Astrocyte (in vitro differentiated cells and primary cell): ENCODE measurements around the gene MMAB. TPM values are rescaled to one million over a fixed set of nuclear protein-coding genes. Genes with fewer than 3 reads are reported as not detected.

Experiments
- DNase-seq: peaks from one replicate; pipeline ENCODE4 v3.0.0-alpha.2; 2010; ENCODE audit warnings: low read depth
- FAIRE-seq: peaks from 2 replicates; lab custom pipeline; 2011; peaks lifted over from hg19 to GRCh38; lab: Jason Lieb, UNC
- H2AFZ ChIP-seq: 2 replicates; pipeline ENCODE4 v1.6.0; 2012; ENCODE audit warnings: low read depth, low read length, inconsistent platforms
- H3K27ac ChIP-seq: 2 replicates; pipeline ENCODE4 v1.5.1; 2011; ENCODE audit warnings: low read depth, low read length, inconsistent platforms
- H3K27me3 ChIP-seq: 2 replicates; pipeline ENCODE4 v1.6.0; 2011; ENCODE audit warnings: low read length, inconsistent platforms; ENCODE audit not compliant: insufficient read depth
- H3K36me3 ChIP-seq: 2 replicates; pipeline ENCODE4 v1.5.1; 2011; ENCODE audit warnings: low read length, inconsistent platforms; ENCODE audit not compliant: insufficient read depth
- H3K4me1 ChIP-seq: 2 replicates; pipeline ENCODE4 v1.5.1; 2011; ENCODE audit warnings: low read length, inconsistent platforms; ENCODE audit not compliant: insufficient read depth
- H3K4me2 ChIP-seq: 2 replicates; pipeline ENCODE4 v1.6.0; 2012; ENCODE audit warnings: low read length, inconsistent platforms
- H3K4me3 ChIP-seq: 2 replicates; pipeline ENCODE4 v1.5.1; 2011; ENCODE audit warnings: low read depth, mild to moderate bottlenecking, low read length, inconsistent platforms; ENCODE audit not compliant: insufficient read depth
- H3K79me2 ChIP-seq: 2 replicates; pipeline ENCODE4 v1.6.0; 2012; ENCODE audit warnings: mild to moderate bottlenecking, low read length, inconsistent platforms; ENCODE audit not compliant: insufficient read depth
- H3K9ac ChIP-seq: 2 replicates; pipeline ENCODE4 v1.6.0; 2012; ENCODE audit warnings: mild to moderate bottlenecking, low read length, inconsistent platforms
- H3K9me3 ChIP-seq: 2 replicates; pipeline ENCODE4 v1.5.1; 2012; ENCODE audit warnings: low read depth, mild to moderate bottlenecking, low read length, inconsistent platforms; ENCODE audit not compliant: insufficient read depth
- H4K20me1 ChIP-seq: 2 replicates; pipeline ENCODE4 v1.6.0; 2012; ENCODE audit warnings: low read length, inconsistent platforms; ENCODE audit not compliant: insufficient read depth
- H3K27ac Mint-ChIP-seq: one replicate; pipeline ENCODE4 v1.8.0; 2021; ENCODE audit warnings: mild to moderate bottlenecking, mixed read lengths; ENCODE audit not compliant: unreplicated experiment
- H3K27me3 Mint-ChIP-seq: one replicate; pipeline ENCODE4 v1.8.0; 2021; ENCODE audit warnings: low read depth, mixed read lengths; ENCODE audit not compliant: unreplicated experiment
- H3K36me3 Mint-ChIP-seq: one replicate; pipeline ENCODE4 v1.8.0; 2021; ENCODE audit warnings: low read depth, mixed read lengths; ENCODE audit not compliant: unreplicated experiment
- H3K4me1 Mint-ChIP-seq: one replicate; pipeline ENCODE4 v1.8.0; 2021; ENCODE audit warnings: low read depth, mixed read lengths; ENCODE audit not compliant: unreplicated experiment
- H3K4me3 Mint-ChIP-seq: one replicate; pipeline ENCODE4 v1.8.0; 2021; ENCODE audit warnings: mild to moderate bottlenecking, moderate library complexity, mixed read lengths; ENCODE audit not compliant: unreplicated experiment
- H3K9me3 Mint-ChIP-seq: one replicate; pipeline ENCODE4 v1.8.0; 2021; ENCODE audit warnings: mild to moderate bottlenecking, mixed read lengths; ENCODE audit not compliant: unreplicated experiment
- EZH2 ChIP-seq: IDR thresholded peaks from 2 replicates; pipeline ENCODE4 v1.6.1; 2012; ENCODE audit warnings: mild to moderate bottlenecking, low read length, inconsistent platforms; ENCODE audit not compliant: insufficient read depth
- total RNA-seq: library from RNA; stranded (reverse); gene quantifications from 2 replicates; pipeline ENCODE4 v1.2.1, GENCODE V29; 2021
- TF ChIP-seq, protein P1 (sequence below): IDR thresholded peaks from 2 replicates; pipeline ENCODE4 v1.5.1; 2011; ENCODE audit warnings: low read depth, mild to moderate bottlenecking, inconsistent platforms, low read length, moderate library complexity; ENCODE audit not compliant: insufficient read depth

Gene MMAB
- total RNA-seq, 1 donor from 2014 or later = 17.8 TPM

DNA sequence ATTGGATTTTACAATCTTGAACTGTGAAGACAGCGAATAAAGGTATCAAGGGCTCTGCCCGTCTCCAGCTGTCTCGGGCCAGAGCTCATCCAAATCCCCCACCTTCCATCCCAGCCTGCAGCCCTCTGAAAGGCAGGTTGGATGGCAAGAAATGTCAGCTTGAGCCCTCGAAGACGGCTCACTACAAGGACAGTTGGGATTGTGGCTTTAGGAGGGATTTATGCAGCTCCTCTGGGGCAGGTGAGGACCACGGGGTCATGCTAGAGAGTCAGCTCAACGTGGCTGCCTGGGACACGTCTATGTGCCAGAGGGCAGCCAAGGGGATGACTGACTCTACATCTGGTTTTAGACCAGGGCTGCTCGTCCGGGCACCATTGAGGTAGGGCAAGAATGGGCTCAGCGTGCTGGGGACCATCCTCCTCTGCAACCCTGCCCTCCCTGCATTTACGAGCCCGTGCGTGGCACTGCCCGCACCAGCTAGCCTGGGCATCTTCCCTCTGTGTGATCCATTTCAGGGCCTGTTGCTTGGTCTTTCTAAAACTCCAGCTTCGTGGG lies 16.5 kb upstream of the MMAB start:
- Mint-ChIP-seq H3K27me3 (peaks cover 5% of the 10 kb centered on the region), H3K9me3 (no peaks in the 10 kb centered on the region), H3K27ac (no peak overlapping the region), H3K4me1 (peaks cover 2% of the 10 kb centered on the region), H3K4me3 (no peak overlapping the region), H3K36me3 (peaks cover 6% of the 10 kb centered on the region)
- Histone ChIP-seq H3K36me3 (peaks cover 6% of the 10 kb centered on the region), H4K20me1 (peaks cover 5% of the 10 kb centered on the region), H3K9me3 (no peaks in the 10 kb centered on the region), H3K4me1 (no peaks in the 10 kb centered on the region), H3K27me3 (no peaks in the 10 kb centered on the region), H3K4me2 (no peak overlapping the region), H3K4me3 (no peak overlapping the region), H3K79me2 (no peaks in the 10 kb centered on the region), H3K27ac (no peak overlapping the region), H2AFZ (no peak overlapping the region), H3K9ac (no peak overlapping the region)
- DNase-seq (no peak), FAIRE-seq (no peak)
- TF ChIP-seq, protein P1, sequence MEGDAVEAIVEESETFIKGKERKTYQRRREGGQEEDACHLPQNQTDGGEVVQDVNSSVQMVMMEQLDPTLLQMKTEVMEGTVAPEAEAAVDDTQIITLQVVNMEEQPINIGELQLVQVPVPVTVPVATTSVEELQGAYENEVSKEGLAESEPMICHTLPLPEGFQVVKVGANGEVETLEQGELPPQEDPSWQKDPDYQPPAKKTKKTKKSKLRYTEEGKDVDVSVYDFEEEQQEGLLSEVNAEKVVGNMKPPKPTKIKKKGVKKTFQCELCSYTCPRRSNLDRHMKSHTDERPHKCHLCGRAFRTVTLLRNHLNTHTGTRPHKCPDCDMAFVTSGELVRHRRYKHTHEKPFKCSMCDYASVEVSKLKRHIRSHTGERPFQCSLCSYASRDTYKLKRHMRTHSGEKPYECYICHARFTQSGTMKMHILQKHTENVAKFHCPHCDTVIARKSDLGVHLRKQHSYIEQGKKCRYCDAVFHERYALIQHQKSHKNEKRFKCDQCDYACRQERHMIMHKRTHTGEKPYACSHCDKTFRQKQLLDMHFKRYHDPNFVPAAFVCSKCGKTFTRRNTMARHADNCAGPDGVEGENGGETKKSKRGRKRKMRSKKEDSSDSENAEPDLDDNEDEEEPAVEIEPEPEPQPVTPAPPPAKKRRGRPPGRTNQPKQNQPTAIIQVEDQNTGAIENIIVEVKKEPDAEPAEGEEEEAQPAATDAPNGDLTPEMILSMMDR = no peak
- TF ChIP-seq EZH2 = no peak

DNA sequence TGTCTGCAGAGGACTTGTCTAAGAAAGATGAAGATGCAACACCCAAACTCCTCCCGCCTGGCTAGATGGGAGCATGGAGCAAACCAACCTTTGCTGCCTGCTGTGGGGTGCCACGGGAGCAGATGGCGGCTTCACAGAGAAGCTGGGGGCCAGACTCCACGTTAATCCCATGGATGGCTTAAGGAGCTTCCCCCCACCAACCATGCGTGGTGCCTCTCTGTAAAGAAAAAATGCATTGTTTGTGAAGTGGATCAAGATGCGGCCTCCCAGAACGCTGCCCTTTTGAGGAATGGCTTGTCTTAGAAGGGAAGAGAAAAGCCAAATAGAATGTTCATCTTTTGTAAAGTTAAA lies 15.9 kb upstream of the MMAB start:
- Histone ChIP-seq H3K4me2 (no peak overlapping the region), H3K4me3 (no peak overlapping the region), H2AFZ (no peak overlapping the region), H3K36me3 (peaks cover 6% of the 10 kb centered on the region), H4K20me1 (peaks cover 8% of the 10 kb centered on the region), H3K27me3 (no peaks in the 10 kb centered on the region), H3K27ac (no peak overlapping the region), H3K9me3 (no peaks in the 10 kb centered on the region), H3K79me2 (no peaks in the 10 kb centered on the region), H3K9ac (no peak overlapping the region), H3K4me1 (no peaks in the 10 kb centered on the region)
- peaks cover 6% of the 10 kb centered on the region for H3K36me3 Mint-ChIP-seq
- no peak for FAIRE-seq
- no peak for DNase-seq
- TF ChIP-seq EZH2 = no peak
- TF ChIP-seq, protein P1 = no peak
- peaks cover 5% of the 10 kb centered on the region for H3K27me3 Mint-ChIP-seq
- peaks cover 2% of the 10 kb centered on the region for H3K4me1 Mint-ChIP-seq
- H3K27ac Mint-ChIP-seq = no peak overlapping the region
- no peak overlapping the region for H3K4me3 Mint-ChIP-seq
- H3K9me3 Mint-ChIP-seq = no peaks in the 10 kb centered on the region

DNA sequence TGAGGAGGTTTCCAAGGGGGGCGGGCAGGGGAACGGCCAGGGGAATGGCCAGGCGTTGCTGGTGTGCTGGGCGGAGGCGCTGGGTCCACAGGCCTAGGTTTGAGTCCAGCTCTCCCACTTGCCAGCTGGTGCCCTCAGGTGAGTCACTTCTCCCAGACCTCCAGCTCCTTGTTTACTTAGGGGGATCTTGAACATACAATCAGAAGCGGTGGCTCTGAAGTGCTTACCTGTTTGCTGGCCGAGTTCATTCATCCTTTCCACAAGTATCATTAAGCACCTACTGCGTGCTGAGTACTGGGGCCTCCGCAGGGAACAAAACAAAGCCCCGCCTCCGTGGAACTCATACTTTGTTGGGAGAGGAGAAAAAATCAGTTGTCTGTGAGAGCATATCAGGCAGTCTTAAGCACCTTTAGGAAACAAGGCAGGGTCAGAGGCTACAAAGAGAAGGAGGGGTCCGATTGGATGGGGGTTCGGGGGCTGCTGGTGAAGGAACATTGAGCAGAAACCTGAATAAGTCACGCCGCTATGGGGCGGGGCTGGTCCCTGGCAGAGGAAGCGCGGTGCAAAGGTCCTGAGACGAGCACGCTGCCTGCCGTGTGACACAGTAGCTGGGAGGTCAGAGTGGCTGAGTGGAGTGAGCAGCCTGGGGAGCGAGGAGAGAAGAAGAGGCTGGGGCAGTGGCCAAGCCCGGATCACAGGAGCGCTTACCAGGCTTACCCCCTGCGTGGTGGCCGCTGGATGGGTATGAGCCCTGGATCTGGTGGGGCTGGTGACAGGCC lies 15.3 kb upstream of the MMAB start:
- TF ChIP-seq, protein P1 = no peak
- no peak for TF ChIP-seq EZH2
- H3K9ac ChIP-seq = no peak overlapping the region
- no peaks in the 10 kb centered on the region for H3K27me3 ChIP-seq
- no peaks in the 10 kb centered on the region for H3K9me3 ChIP-seq
- H3K4me2 ChIP-seq = no peak overlapping the region
- FAIRE-seq (no peak), DNase-seq (no peak)
- no peak overlapping the region for H3K27ac ChIP-seq
- Mint-ChIP-seq H3K4me1 (peaks cover 2% of the 10 kb centered on the region), H3K9me3 (no peaks in the 10 kb centered on the region), H3K36me3 (peaks cover 9% of the 10 kb centered on the region), H3K27ac (peak overlapping the region; percentile 38), H3K27me3 (peaks cover 5% of the 10 kb centered on the region), H3K4me3 (no peak overlapping the region)
- no peaks in the 10 kb centered on the region for H3K4me1 ChIP-seq
- H4K20me1 ChIP-seq = peaks cover 11% of the 10 kb centered on the region
- H3K36me3 ChIP-seq = peaks cover 8% of the 10 kb centered on the region
- no peaks in the 10 kb centered on the region for H3K79me2 ChIP-seq
- no peak overlapping the region for H2AFZ ChIP-seq
- H3K4me3 ChIP-seq = no peak overlapping the region
